ENCODE measurements around the gene LRRC40. TPM values are rescaled to one million over a fixed set of nuclear protein-coding genes. Genes with fewer than 3 reads are reported as not detected.

LRRC40 gene
- total RNA-seq, 1 experiment from 2014 or later, result 26.9 TPM

DNA sequence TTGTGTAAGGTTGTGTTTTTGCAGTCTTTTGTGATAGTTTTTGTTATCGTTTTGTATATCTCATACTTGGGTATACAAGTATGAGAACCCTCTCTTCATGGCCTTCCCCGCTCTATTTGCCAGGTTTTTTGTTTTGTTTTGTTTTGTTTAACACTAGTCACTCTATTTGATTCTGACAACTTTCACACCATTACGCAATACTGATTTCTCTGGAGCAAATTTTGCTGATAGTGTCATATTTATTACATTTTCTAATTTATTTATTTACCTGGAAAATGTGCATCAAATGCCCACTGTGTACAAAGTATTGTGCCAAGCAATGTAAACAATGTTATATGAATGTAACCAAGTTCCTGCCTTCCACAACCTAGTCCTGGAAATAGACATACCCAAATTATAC, 90.1 kb downstream of the LRRC40 start:
- DNase-seq (ENCODE audit: low read depth), result no peak

- no peak for DNase-seq (ENCODE audit: low read depth)
Measured at GRCh38 chr1:70112838-70113237, 92.5 kb downstream of the LRRC40 start.

DNA sequence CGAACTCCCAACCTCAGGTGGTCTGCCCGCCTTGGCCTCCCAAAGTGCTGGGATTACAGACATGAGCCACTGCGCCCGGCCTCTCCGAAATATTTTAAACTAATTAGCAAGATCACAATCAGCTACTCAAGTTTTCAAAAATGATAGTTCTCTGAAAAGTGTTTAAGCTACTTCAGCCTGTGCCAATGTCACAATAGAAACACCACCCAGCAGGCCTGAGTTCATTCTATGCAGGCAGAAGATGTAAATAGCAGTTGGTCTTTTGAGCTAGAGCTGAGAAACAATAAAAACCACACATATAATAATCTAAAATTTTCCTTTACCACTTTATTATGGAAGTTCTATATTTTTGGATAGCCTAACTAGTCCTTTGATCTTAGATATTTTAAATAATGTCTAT, 96.1 kb downstream of the LRRC40 start:
- DNase-seq (ENCODE audit: low read depth), result no peak

- no peak for DNase-seq (ENCODE audit: low read depth)
Measured at GRCh38 chr1:70103770-70104169, 101.6 kb downstream of the LRRC40 start.

- no peak for DNase-seq (ENCODE audit: low read depth)
Measured at GRCh38 chr1:70101774-70102173, 103.6 kb downstream of the LRRC40 start.

DNA sequence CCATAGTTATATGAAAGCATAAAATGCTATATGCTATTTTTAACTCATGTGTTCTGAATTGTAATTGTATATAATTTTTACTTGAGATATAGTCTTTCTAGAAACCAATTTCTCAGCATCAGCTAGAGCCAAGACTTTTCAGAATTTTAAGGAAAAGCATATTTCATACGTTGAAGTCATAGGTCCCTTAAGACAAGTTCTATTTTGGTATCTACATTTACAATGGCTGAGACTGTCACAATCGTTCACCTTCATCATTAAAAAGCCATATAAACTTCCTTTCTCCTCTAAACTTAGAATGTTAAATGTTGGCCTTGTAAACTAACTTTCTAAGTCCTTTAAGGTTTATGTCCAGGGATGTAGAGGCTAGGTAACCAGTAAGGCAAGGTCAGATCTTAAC, 104.1 kb downstream of the LRRC40 start:
- DNase-seq (ENCODE audit: low read depth), result no peak

Other genes with a start within 250 kb of the LRRC40 start
- gene SRSF11, start 15.8 kb upstream of the LRRC40 start, total RNA-seq (2014; rRNA removed; shearing (Covaris generic)), result 71.0 and 77.3 TPM in 2 replicates
- gene ANKRD13C, start 149.1 kb upstream of the LRRC40 start, total RNA-seq (2014; rRNA removed; shearing (Covaris generic)), result 33.6 and 33.7 TPM in 2 replicates
- 3.7 and 5.9 TPM in 2 replicates for gene CTH, start 205.7 kb upstream of the LRRC40 start, total RNA-seq (2014; rRNA removed; shearing (Covaris generic))

Data from M059J (cell line).